H9 (cell line): Measurements from ENCODE around the gene RHOU. TPM values are rescaled to one million over a fixed set of nuclear protein-coding genes. Genes with fewer than 3 reads are reported as not detected.

ENCODE experiments used
- DNase-seq: peaks from one replicate; pipeline ENCODE4 v3.0.0-alpha.2; 2017
- H2AFZ ChIP-seq: one replicate; pipeline ENCODE4 v1.6.1; 2013; ENCODE audit warnings: mild to moderate bottlenecking, low read length, control low read depth, moderate library complexity
- H2AK5ac ChIP-seq: 2 replicates; pipeline ENCODE4 v1.6.1; 2013; ENCODE audit warnings: low read length, control low read depth, mixed read lengths; ENCODE audit not compliant: insufficient read length
- H2BK120ac ChIP-seq: one replicate; pipeline ENCODE4 v1.6.1; 2013; ENCODE audit warnings: low read depth, mild to moderate bottlenecking, low read length, control low read depth, inconsistent platforms; ENCODE audit not compliant: poor library complexity, severe bottlenecking
- H2BK12ac ChIP-seq: 2 replicates; pipeline ENCODE4 v1.6.1; 2013; ENCODE audit warnings: low read length, control low read depth, mixed read lengths, low read depth; ENCODE audit not compliant: insufficient read length
- H2BK15ac ChIP-seq: 2 replicates; pipeline ENCODE4 v1.6.1; 2013; ENCODE audit warnings: low read depth, low read length, control low read depth
- H2BK20ac ChIP-seq: one replicate; pipeline ENCODE4 v1.6.1; 2013; ENCODE audit warnings: low read depth, mild to moderate bottlenecking, low read length, control low read depth, inconsistent platforms; ENCODE audit not compliant: poor library complexity, severe bottlenecking
- H2BK5ac ChIP-seq: 2 replicates; pipeline ENCODE4 v1.6.1; 2013; ENCODE audit warnings: low read length, control low read depth, mixed read lengths; ENCODE audit not compliant: insufficient read length
- H3K14ac ChIP-seq: 2 replicates; pipeline ENCODE4 v1.6.1; 2013; ENCODE audit warnings: low read length, control low read depth; ENCODE audit not compliant: insufficient read depth
- H3K18ac ChIP-seq: 2 replicates; pipeline ENCODE4 v1.6.1; 2013; ENCODE audit warnings: low read depth, mild to moderate bottlenecking, mixed read lengths, low read length, control low read depth; ENCODE audit not compliant: insufficient read length
- H3K23ac ChIP-seq: 2 replicates; pipeline ENCODE4 v1.6.1; 2013; ENCODE audit warnings: low read length, control low read depth, mixed read lengths, low read depth; ENCODE audit not compliant: insufficient read length
- H3K23me2 ChIP-seq: 2 replicates; pipeline ENCODE4 v1.6.1; 2013; ENCODE audit warnings: low read depth, mild to moderate bottlenecking, mixed read lengths, low read length, control low read depth; ENCODE audit not compliant: insufficient read length, poor library complexity, severe bottlenecking
- H3K27ac ChIP-seq: 2 replicates; pipeline ENCODE4 v1.5.1; 2013; ENCODE audit warnings: low read length, control low read depth, mixed read lengths, low read depth; ENCODE audit not compliant: insufficient read length
- H3K27me3 ChIP-seq: 2 replicates; pipeline ENCODE4 v1.6.1; 2013; ENCODE audit warnings: low read length, control low read depth, inconsistent platforms; ENCODE audit not compliant: insufficient read depth
- H3K4ac ChIP-seq: 2 replicates; pipeline ENCODE4 v1.6.1; 2013; ENCODE audit warnings: low read depth, mild to moderate bottlenecking, control low read depth, inconsistent platforms, low read length, moderate library complexity
- H3K4me1 ChIP-seq: 2 replicates; pipeline ENCODE4 v1.6.1; 2013; ENCODE audit warnings: low read length, control low read depth, inconsistent platforms; ENCODE audit not compliant: insufficient read depth
- H3K4me2 ChIP-seq: 2 replicates; pipeline ENCODE4 v1.6.1; 2013; ENCODE audit warnings: low read length, control low read depth, mixed read lengths; ENCODE audit not compliant: insufficient read length, insufficient read depth
- H3K56ac ChIP-seq: 2 replicates; pipeline ENCODE4 v1.6.1; 2013; ENCODE audit warnings: low read depth, mild to moderate bottlenecking, mixed read lengths, low read length, control low read depth; ENCODE audit not compliant: insufficient read length
- H3K79me1 ChIP-seq: 2 replicates; pipeline ENCODE4 v1.6.1; 2013; ENCODE audit warnings: low read depth, mild to moderate bottlenecking, moderate library complexity, low read length, control low read depth, inconsistent platforms; ENCODE audit not compliant: insufficient read depth, poor library complexity, severe bottlenecking
- H3K79me2 ChIP-seq: 2 replicates; pipeline ENCODE4 v1.6.1; 2013; ENCODE audit warnings: low read length, control low read depth, inconsistent platforms; ENCODE audit not compliant: insufficient read depth
- H3K9ac ChIP-seq: 2 replicates; pipeline ENCODE4 v1.6.1; 2013; ENCODE audit warnings: low read length, control low read depth, mixed read lengths; ENCODE audit not compliant: insufficient read length; ENCODE audit errors: extremely low read depth
- H3K9me3 ChIP-seq: one replicate; pipeline ENCODE4 v1.6.1; 2013; ENCODE audit warnings: low read depth, low read length, inconsistent platforms; ENCODE audit not compliant: control insufficient read depth
- H3T11ph ChIP-seq: one replicate; pipeline ENCODE4 v1.6.1; 2013; ENCODE audit warnings: mild to moderate bottlenecking, low read length, control low read depth, inconsistent platforms
- H4K20me1 ChIP-seq: one replicate; pipeline ENCODE4 v1.6.1; 2013; ENCODE audit not compliant: control insufficient read depth, insufficient read length, insufficient read depth
- H4K5ac ChIP-seq: 2 replicates; pipeline ENCODE4 v1.6.1; 2013; ENCODE audit warnings: low read depth, mild to moderate bottlenecking, mixed read lengths, low read length, control low read depth; ENCODE audit not compliant: insufficient read length
- H4K8ac ChIP-seq: replicated peaks from 2 replicates; pipeline ENCODE4 v1.6.1; 2013; ENCODE audit warnings: low read length, control low read depth, mixed read lengths, low read depth; ENCODE audit not compliant: insufficient read length
- H4K91ac ChIP-seq: 2 replicates; pipeline ENCODE4 v1.6.1; 2013; ENCODE audit warnings: low read depth, mild to moderate bottlenecking, moderate library complexity, mixed read lengths, low read length, control low read depth; ENCODE audit not compliant: insufficient read length
- H3K27ac Mint-ChIP-seq, 3 experiments: 2 replicates in 2 of 3; 3 replicates in 1 of 3; pipeline ENCODE4 v1.8.0; 2020 to 2021; ENCODE audit warnings: mixed read lengths in 3 of 3, mild to moderate bottlenecking in 1 of 3, moderate library complexity in 1 of 3
- H3K27me3 Mint-ChIP-seq: 2 replicates; pipeline ENCODE4 v1.8.0; 2021; ENCODE audit warnings: low read depth, mild to moderate bottlenecking, moderate library complexity, mixed read lengths
- H3K36me3 Mint-ChIP-seq, 3 experiments: 2 replicates in 2 of 3; 3 replicates in 1 of 3; pipeline ENCODE4 v1.8.0; 2020 to 2021; ENCODE audit warnings: low read depth in 3 of 3, mixed read lengths in 3 of 3; ENCODE audit not compliant: insufficient read depth in 1 of 3
- H3K4me1 Mint-ChIP-seq, 2 experiments: 2 replicates each; pipeline ENCODE4 v1.8.0; 2020; ENCODE audit warnings: mixed read lengths in 2 of 2
- H3K4me3 Mint-ChIP-seq, 2 experiments: 2 replicates in 1 of 2; 3 replicates in 1 of 2; pipeline ENCODE4 v1.8.0; 2020 to 2021; ENCODE audit warnings: mild to moderate bottlenecking in 2 of 2, mixed read lengths in 2 of 2, moderate library complexity in 1 of 2
- H3K9me3 Mint-ChIP-seq, 2 experiments: 2 replicates in 1 of 2; 3 replicates in 1 of 2; pipeline ENCODE4 v1.8.0; 2020; ENCODE audit warnings: mild to moderate bottlenecking in 2 of 2, mixed read lengths in 2 of 2, moderate library complexity in 1 of 2
- CTCF ChIP-seq: fragments of 200-600 bp; sonication (generic); conservative IDR thresholded peaks from 3 replicates; pipeline ENCODE4 v1.8.0; 2021; ENCODE audit warnings: antibody characterized with exemption, mild to moderate bottlenecking
- WGBS: extraction: QIAGEN DNeasy Blood & Tissue Kit; methylation state at CpG from one replicate; pipeline ENCODE4 v1.1.7; 2013; ENCODE audit warnings: missing lambda C conversion rate, low lambda C conversion rate, mixed read lengths; ENCODE audit not compliant: insufficient read length; ENCODE audit errors: extremely low coverage; 5-methylcytosine and 5-hydroxymethylcytosine counted together
- total RNA-seq: library from RNA; stranded (reverse); gene quantifications from 2 replicates; pipeline ENCODE4 v1.2.1, GENCODE V29; 2021

Gene RHOU
- total RNA-seq, 1 experiment from 2014 or later, result 3.9 TPM

DNA sequence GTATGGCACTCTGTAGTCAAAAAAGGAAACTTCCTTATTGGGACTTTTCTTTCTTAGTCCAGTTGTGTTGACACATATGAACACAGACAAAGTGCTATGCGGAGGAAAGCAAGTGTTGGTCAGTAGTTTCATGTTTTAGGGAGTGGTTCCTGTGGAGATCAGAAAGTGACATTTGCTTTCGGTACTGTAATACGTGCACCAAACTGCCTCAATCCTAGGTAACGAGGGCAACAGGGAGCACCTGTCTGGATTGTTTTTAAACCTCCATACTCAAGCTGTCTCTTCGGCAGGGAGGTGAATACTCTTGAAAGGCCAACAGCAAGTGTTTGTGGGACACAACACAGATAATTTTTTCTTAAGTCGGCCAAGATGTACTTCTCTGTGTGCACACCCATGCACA lies 9.1 kb downstream of the RHOU start:
- no peak overlapping the region for H2BK15ac ChIP-seq
- H3K23me2 ChIP-seq, result no peaks in the 10 kb centered on the region
- Mint-ChIP-seq H3K36me3 (peaks cover 0 to 11% (median 4%) of the 10 kb centered on the region in 3 experiments; a peak in 6 of 7 replicates), H3K4me1 (peaks cover 3% of the 10 kb centered on the region in 2 experiments; a peak in 1 of 4 replicates), H3K9me3 (no peaks in the 10 kb centered on the region), H3K27me3 (no peaks in the 10 kb centered on the region), H3K27ac (no peak overlapping the region), H3K4me3 (no peak overlapping the region)
- no peak overlapping the region for H2AK5ac ChIP-seq
- H3K27ac ChIP-seq, result no peak overlapping the region
- H2BK20ac ChIP-seq, result no peak overlapping the region
- TF ChIP-seq CTCF, result no peak
- H3K9ac ChIP-seq, result no peak overlapping the region
- WGBS, result no CpG with 5 or more reads among the region's 6 CpGs
- H3K27me3 ChIP-seq, result no peaks in the 10 kb centered on the region
- H4K20me1 ChIP-seq, result no peaks in the 10 kb centered on the region
- no peak overlapping the region for H3K56ac ChIP-seq
- no peaks in the 10 kb centered on the region for H3K9me3 ChIP-seq
- H2AFZ ChIP-seq, result no peak overlapping the region
- no peak overlapping the region for H3K23ac ChIP-seq
- no peak overlapping the region for H4K8ac ChIP-seq
- H2BK120ac ChIP-seq, result no peak overlapping the region
- no peak overlapping the region for H4K5ac ChIP-seq
- H3K4me1 ChIP-seq, result no peaks in the 10 kb centered on the region
- H3K4ac ChIP-seq, result no peak overlapping the region
- no peak overlapping the region for H4K91ac ChIP-seq
- no peak overlapping the region for H3T11ph ChIP-seq
- no peak overlapping the region for H3K4me2 ChIP-seq
- H2BK12ac ChIP-seq, result no peak overlapping the region
- H2BK5ac ChIP-seq, result no peak overlapping the region
- H3K79me2 ChIP-seq, result no peaks in the 10 kb centered on the region
- no peak overlapping the region for H3K14ac ChIP-seq
- no peak for DNase-seq
- no peaks in the 10 kb centered on the region for H3K79me1 ChIP-seq
- no peak overlapping the region for H3K18ac ChIP-seq
